ENCODE data around the gene CHCHD3.

- TF ChIP-seq POU2F2 (IDR thresholded peaks at IDR 0.05; ENCODE audit: low read depth, low read length) (no peak), POLR2A (IDR thresholded peaks at IDR 0.05; ENCODE audit: low read depth, low read length) (no peak), POLR2AphosphoS5 (IDR thresholded peaks at IDR 0.05; ENCODE audit: low read depth, low read length) (no peak)
These were observed 188.3 kb downstream of the CHCHD3 start for GRCh38 chr7:132893560-132893959.
